Suprapubic skin (tissue), 4 donors: Measurements from ENCODE around the gene TNFRSF13B. TPM values are rescaled to one million over a fixed set of nuclear protein-coding genes. Genes with fewer than 3 reads are reported as not detected.
"Not testable (repeated sequence)": the region's sequence is repeated elsewhere in the genome, so short reads cannot be mapped to it uniquely, and the experiment has no call there.

Experiments
- DNase-seq, 2 donors: peaks; one replicate each; pipeline ENCODE4 v3.0.0-alpha.2; 2019; ENCODE audit warnings: low spot score in 2 of 2
- H3K27ac ChIP-seq: fragments of 200-600 bp; sonication (generic); one replicate; pipeline ENCODE4 v1.5.1; 2019
- H3K27me3 ChIP-seq: fragments of 200-600 bp; sonication (generic); one replicate; pipeline ENCODE4 v1.5.1; 2019
- H3K36me3 ChIP-seq: fragments of 200-600 bp; sonication (generic); one replicate; pipeline ENCODE4 v1.5.1; 2019
- H3K4me1 ChIP-seq: fragments of 200-600 bp; sonication (generic); one replicate; pipeline ENCODE4 v1.5.1; 2019
- H3K4me3 ChIP-seq: fragments of 200-600 bp; sonication (generic); one replicate; pipeline ENCODE4 v1.5.1; 2019; ENCODE audit warnings: mild to moderate bottlenecking
- H3K9me3 ChIP-seq: fragments of 200-600 bp; sonication (generic); one replicate; pipeline ENCODE4 v1.5.1; 2019
- CTCF ChIP-seq, 2 donors: fragments of 200-600 bp in 1 of 2; fragments of 450-650 bp in 1 of 2; sonication (generic) in 1 of 2; IDR thresholded peaks; one replicate each; pipeline ENCODE4 v1.5.1; 2016 to 2019; ENCODE audit warnings: antibody characterized with exemption in 2 of 2, mild to moderate bottlenecking in 1 of 2, moderate library complexity in 1 of 2
- EP300 ChIP-seq: sonication (generic); formaldehyde crosslinking; IDR thresholded peaks from one replicate; pipeline ENCODE4 v1.6.1; 2017; ENCODE audit warnings: antibody characterized with exemption
- POLR2A ChIP-seq, 2 donors: fragments of 450-650 bp; IDR thresholded peaks; one replicate each; pipeline ENCODE4 v1.6.1; 2017; ENCODE audit warnings: antibody characterized with exemption in 2 of 2, mild to moderate bottlenecking in 2 of 2, moderate library complexity in 2 of 2
- POLR2AphosphoS5 ChIP-seq, 3 donors: sonication (generic); formaldehyde crosslinking; IDR thresholded peaks; one replicate each; pipeline ENCODE4 v1.6.1; 2017; ENCODE audit warnings: antibody characterized with exemption in 3 of 3
- WGBS: methylation state at CpG from one replicate; pipeline ENCODE4 v1.1.5; 2018; 5-methylcytosine and 5-hydroxymethylcytosine counted together
- total RNA-seq, 4 donors: library from RNA; depleted of rRNA; stranded (reverse); fragments of >200 nt; gene quantifications; one replicate each; pipeline ENCODE4 v1.1.0, GENCODE V29; 2016

The TNFRSF13B gene
- total RNA-seq, 4 donors from 2014 or later, result 3.8 TPM; not detected in 3

- Histone ChIP-seq H3K36me3 (no peaks in the 10 kb centered on the region), H3K27ac (no peak overlapping the region), H3K9me3 (no peaks in the 10 kb centered on the region), H3K4me1 (peaks cover 7% of the 10 kb centered on the region), H3K4me3 (no peak overlapping the region), H3K27me3 (no peaks in the 10 kb centered on the region)
- DNase-seq, result peak; percentile 83 to 89
- TF ChIP-seq POLR2AphosphoS5 (IDR thresholded peaks at IDR 0.05) (no peak), EP300 (no peak), CTCF (IDR thresholded peaks at IDR 0.05) (peak; percentile 93 to 96), POLR2A (IDR thresholded peaks at IDR 0.05) (no peak)
- WGBS, result 40% methylated on average over 7 of the region's 22 CpGs
Observed at GRCh38 chr17:17001874-17002520, 30.1 kb upstream of the TNFRSF13B start.

DNA sequence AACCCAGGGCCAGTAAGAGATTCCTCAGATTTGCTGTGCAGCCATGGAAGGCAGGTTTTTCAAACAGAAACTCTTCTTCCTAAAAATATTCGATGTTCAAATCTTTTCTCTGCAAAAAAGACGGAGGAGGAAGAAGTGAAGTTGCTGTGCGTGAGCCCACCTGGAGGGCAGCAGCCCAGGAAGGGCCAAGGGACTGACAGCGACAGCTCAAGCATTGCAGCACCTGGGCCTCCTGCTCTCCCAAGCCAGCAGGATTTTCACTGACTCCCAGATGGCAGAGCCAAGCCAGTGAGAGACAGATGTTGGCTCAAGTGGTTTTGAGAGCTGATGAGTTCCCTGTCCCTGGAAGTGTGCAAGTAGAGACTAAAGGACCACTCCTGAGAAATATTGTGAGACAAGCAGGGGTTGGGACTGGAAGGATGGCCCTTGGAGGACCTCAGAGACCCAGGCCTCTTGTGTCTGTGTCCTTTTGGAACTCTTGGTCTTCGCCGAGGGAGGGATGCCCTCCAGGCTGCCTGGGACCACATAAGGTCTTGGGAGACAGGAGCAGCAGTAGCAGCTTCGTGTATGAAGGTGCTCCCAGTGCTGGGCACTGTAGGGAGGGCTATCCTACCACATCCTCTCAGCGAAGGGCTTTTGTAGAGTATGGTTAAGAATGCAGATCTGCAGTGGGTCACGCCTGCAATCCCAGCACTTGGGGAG lies 29.3 kb upstream of the TNFRSF13B start:
- DNase-seq, result no peak
- peaks cover 7% of the 10 kb centered on the region for H3K4me1 ChIP-seq
- H3K27me3 ChIP-seq, result no peaks in the 10 kb centered on the region
- H3K36me3 ChIP-seq, result no peaks in the 10 kb centered on the region
- WGBS, result 84% methylated on average over 9 of the region's 9 CpGs
- H3K27ac ChIP-seq, result no peak overlapping the region
- no peak overlapping the region for H3K4me3 ChIP-seq
- TF ChIP-seq POLR2A (IDR thresholded peaks at IDR 0.05), result no peak
- no peak for TF ChIP-seq POLR2AphosphoS5 (IDR thresholded peaks at IDR 0.05)
- no peak for TF ChIP-seq CTCF (IDR thresholded peaks at IDR 0.05)
- TF ChIP-seq EP300, result no peak
- H3K9me3 ChIP-seq, result no peaks in the 10 kb centered on the region

DNA sequence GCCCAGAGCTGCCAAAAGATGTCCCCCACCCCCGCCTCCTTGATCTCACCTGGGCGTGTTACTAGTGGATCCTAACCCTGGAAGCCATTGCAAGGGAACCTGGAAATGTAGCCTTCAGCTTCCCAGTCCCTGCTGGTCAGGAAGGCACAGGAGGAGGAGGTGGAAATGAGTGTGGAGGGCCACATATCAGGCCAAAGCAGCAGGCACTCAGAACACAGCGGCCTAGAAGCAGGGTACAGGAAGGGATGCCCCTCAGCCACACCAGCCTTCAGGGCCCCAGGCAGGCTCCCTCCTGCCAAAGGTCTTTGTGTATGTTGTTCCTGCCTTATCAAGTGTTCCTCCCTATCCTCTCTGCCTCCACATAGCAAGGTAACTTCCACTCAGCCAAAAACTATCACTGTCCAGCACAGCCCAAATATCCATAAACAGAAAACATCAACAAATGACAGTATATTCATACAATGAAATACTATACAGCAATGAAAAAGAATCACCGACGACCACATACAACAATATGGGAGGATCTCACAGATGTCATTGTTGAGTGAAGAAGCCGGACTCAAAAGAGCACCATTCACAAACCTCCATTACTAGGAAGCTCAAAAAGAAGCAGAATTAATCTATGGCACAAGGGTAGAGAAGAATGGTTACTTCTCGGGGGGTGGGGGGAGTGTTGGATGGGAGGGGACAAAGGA lies 28.2 kb upstream of the TNFRSF13B start:
- TF ChIP-seq EP300 (no peak), POLR2AphosphoS5 (IDR thresholded peaks at IDR 0.05) (no peak), CTCF (IDR thresholded peaks at IDR 0.05) (no peak), POLR2A (IDR thresholded peaks at IDR 0.05) (no peak)
- Histone ChIP-seq H3K4me1 (peaks cover 7% of the 10 kb centered on the region), H3K27ac (no peak overlapping the region), H3K9me3 (no peaks in the 10 kb centered on the region), H3K36me3 (no peaks in the 10 kb centered on the region), H3K4me3 (no peak overlapping the region), H3K27me3 (no peaks in the 10 kb centered on the region)
- DNase-seq, result no peak
- 91% methylated on average over 5 of the region's 7 CpGs for WGBS

GRCh38 chr17:16997514-16998429 lies 25.9 kb upstream of the TNFRSF13B start:
- no peak for DNase-seq
- no peaks in the 10 kb centered on the region for H3K27me3 ChIP-seq
- 87% methylated on average over 5 of the region's 14 CpGs for WGBS

GRCh38 chr17:16996726-16997125 lies 24.8 kb upstream of the TNFRSF13B start:
- 96% methylated on average over 10 of the region's 11 CpGs for WGBS
- not testable (repeated sequence) for H3K9me3 ChIP-seq, H3K27me3 ChIP-seq, H3K4me1 ChIP-seq, DNase-seq, H3K4me3 ChIP-seq, H3K36me3 ChIP-seq, H3K27ac ChIP-seq

More at GRCh38 chr17:16997514-16998429, 25.9 kb upstream of the TNFRSF13B start:
- H3K36me3 ChIP-seq, result no peaks in the 10 kb centered on the region
- H3K4me1 ChIP-seq, result peaks cover 7% of the 10 kb centered on the region
- H3K4me3 ChIP-seq, result no peak overlapping the region
- no peak for TF ChIP-seq CTCF (IDR thresholded peaks at IDR 0.05)
- no peak overlapping the region for H3K27ac ChIP-seq
- no peaks in the 10 kb centered on the region for H3K9me3 ChIP-seq
